NT2/D1 (cell line): ENCODE measurements around the gene SIL1.

Source experiments
- DNase-seq: peaks from one replicate; pipeline ENCODE4 v3.0.0-alpha.2; 2011; ENCODE audit warnings: low read depth, low spot score
- H3K27me3 ChIP-seq: 2 replicates; pipeline ENCODE4 v1.6.0; 2011; ENCODE audit warnings: mild to moderate bottlenecking; ENCODE audit not compliant: insufficient read length, insufficient read depth
- H3K36me3 ChIP-seq: 2 replicates; pipeline ENCODE4 v1.6.1; 2011; ENCODE audit warnings: mild to moderate bottlenecking, low read length, mixed read lengths; ENCODE audit not compliant: insufficient read depth, insufficient read length
- H3K4me1 ChIP-seq: 2 replicates; pipeline ENCODE4 v1.5.1; 2011; ENCODE audit not compliant: insufficient read depth, insufficient read length
- H3K4me3 ChIP-seq: 2 replicates; pipeline ENCODE4 v1.5.1; 2011; ENCODE audit warnings: low read depth; ENCODE audit not compliant: insufficient read length
- H3K9ac ChIP-seq: 2 replicates; pipeline ENCODE4 v1.6.0; 2011; ENCODE audit warnings: low read depth; ENCODE audit not compliant: insufficient read length
- H3K9me3 ChIP-seq: 2 replicates; pipeline ENCODE4 v1.5.1; 2011; ENCODE audit warnings: mild to moderate bottlenecking, low read length; ENCODE audit not compliant: insufficient read depth
- SUZ12 ChIP-seq: IDR thresholded peaks from 2 replicates; pipeline ENCODE4 v1.6.1; 2011; ENCODE audit not compliant: insufficient read length, insufficient read depth; ENCODE audit errors: extremely low read depth
- YY1 ChIP-seq: IDR thresholded peaks from 2 replicates; pipeline ENCODE4 v1.6.1; 2011; ENCODE audit not compliant: insufficient read length, insufficient read depth
- ZNF274 ChIP-seq: IDR thresholded peaks from 2 replicates; pipeline ENCODE4 v1.6.1; 2011; ENCODE audit warnings: mild to moderate bottlenecking, low read depth, low read length

SIL1 gene

GRCh38 chr5:139104577-139105276, 93.4 kb downstream of the SIL1 start:
- Histone ChIP-seq H3K36me3 (no peaks in the 10 kb centered on the region), H3K4me1 (peaks cover 5% of the 10 kb centered on the region), H3K9ac (no peak overlapping the region), H3K9me3 (no peaks in the 10 kb centered on the region), H3K4me3 (no peak overlapping the region), H3K27me3 (no peaks in the 10 kb centered on the region)
- TF ChIP-seq ZNF274 = no peak
- no peak for TF ChIP-seq SUZ12
- TF ChIP-seq YY1 = no peak
- no peak for DNase-seq

DNA sequence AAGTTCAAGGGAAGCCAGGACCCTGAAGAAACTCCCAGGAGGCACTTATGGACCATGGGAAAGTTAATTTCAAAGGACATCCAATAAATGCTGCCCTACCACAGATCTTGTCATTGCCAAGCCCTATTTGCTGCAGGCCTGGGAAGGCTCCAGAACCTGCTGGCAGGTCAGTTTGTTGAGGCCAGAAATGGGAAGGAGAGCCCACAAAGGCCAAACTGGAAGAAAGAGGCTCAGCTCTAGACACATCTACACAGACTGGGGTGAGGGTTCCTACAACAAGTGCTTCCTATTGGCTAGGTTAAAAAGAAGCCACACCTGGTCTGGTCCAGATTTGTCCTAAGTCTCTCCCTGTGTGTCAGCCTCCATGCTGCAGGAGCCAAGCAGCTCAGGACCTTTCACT, 94.4 kb downstream of the SIL1 start:
- DNase-seq = no peak
- Histone ChIP-seq H3K36me3 (no peaks in the 10 kb centered on the region), H3K4me1 (peaks cover 5% of the 10 kb centered on the region), H3K9me3 (no peaks in the 10 kb centered on the region), H3K27me3 (no peaks in the 10 kb centered on the region), H3K9ac (no peak overlapping the region), H3K4me3 (no peak overlapping the region)
- no peak for TF ChIP-seq ZNF274

- DNase-seq = no peak
- H3K9me3 ChIP-seq = no peaks in the 10 kb centered on the region
- no peaks in the 10 kb centered on the region for H3K36me3 ChIP-seq
- TF ChIP-seq YY1 (no peak), SUZ12 (no peak), ZNF274 (no peak)
- no peak overlapping the region for H3K4me3 ChIP-seq
- H3K4me1 ChIP-seq = peaks cover 5% of the 10 kb centered on the region
- no peaks in the 10 kb centered on the region for H3K27me3 ChIP-seq
- H3K9ac ChIP-seq = no peak overlapping the region
Measured at GRCh38 chr5:139100825-139101224, 97.3 kb downstream of the SIL1 start.

- no peak overlapping the region for H3K9ac ChIP-seq
- no peaks in the 10 kb centered on the region for H3K27me3 ChIP-seq
- no peak for TF ChIP-seq ZNF274
- TF ChIP-seq SUZ12 = no peak
- TF ChIP-seq YY1 = no peak
- no peaks in the 10 kb centered on the region for H3K36me3 ChIP-seq
- H3K9me3 ChIP-seq = no peaks in the 10 kb centered on the region
- no peak overlapping the region for H3K4me3 ChIP-seq
- H3K4me1 ChIP-seq = no peaks in the 10 kb centered on the region
- DNase-seq = no peak
Measured at GRCh38 chr5:139094154-139095131, 103.7 kb downstream of the SIL1 start.

DNA sequence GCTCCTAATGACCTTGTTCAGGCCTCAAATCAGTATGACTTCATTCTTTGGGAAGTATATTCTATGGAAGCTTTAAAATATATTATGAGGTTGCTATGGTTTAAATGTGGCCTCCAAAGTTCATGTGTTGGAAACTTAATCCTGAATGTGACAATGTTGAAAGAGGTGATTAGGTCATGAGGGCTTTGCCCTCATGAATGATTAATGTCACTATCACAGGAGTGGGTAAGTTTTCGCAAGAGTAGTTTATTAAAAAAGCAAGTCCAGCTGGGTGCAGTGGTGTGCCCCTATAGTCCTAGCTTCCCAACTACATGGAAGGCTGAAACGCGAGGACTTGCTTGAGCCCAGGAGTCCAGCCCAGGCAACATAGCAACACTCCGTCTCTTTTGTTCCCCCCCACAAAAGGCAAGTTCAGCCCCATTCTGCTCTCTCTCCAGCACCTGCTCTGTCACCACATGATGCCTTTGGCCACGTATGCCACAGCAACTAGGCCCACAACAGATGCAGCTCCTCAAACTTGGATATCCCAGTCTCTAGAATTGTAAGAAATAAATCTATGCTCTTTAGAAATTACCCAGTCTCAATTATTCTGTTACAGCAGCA, 105.3 kb downstream of the SIL1 start:
- no peak for TF ChIP-seq ZNF274
- TF ChIP-seq SUZ12 = no peak
- no peak for TF ChIP-seq YY1
- DNase-seq = no peak
- H3K27me3 ChIP-seq = no peaks in the 10 kb centered on the region

GRCh38 chr5:139091439-139092156, 106.6 kb downstream of the SIL1 start:
- Histone ChIP-seq H3K4me3 (no peak overlapping the region), H3K9me3 (no peaks in the 10 kb centered on the region), H3K9ac (no peak overlapping the region), H3K36me3 (no peaks in the 10 kb centered on the region), H3K4me1 (no peaks in the 10 kb centered on the region), H3K27me3 (no peaks in the 10 kb centered on the region)
- no peak for TF ChIP-seq SUZ12
- TF ChIP-seq YY1 = no peak
- TF ChIP-seq ZNF274 = no peak
- DNase-seq = no peak

More for the DNA sequence above, 105.3 kb downstream of the SIL1 start:
- no peak overlapping the region for H3K9ac ChIP-seq
- no peak overlapping the region for H3K4me3 ChIP-seq
- H3K9me3 ChIP-seq = no peaks in the 10 kb centered on the region
- H3K4me1 ChIP-seq = no peaks in the 10 kb centered on the region
- H3K36me3 ChIP-seq = no peaks in the 10 kb centered on the region

- no peaks in the 10 kb centered on the region for H3K9me3 ChIP-seq
- no peak overlapping the region for H3K9ac ChIP-seq
- H3K36me3 ChIP-seq = no peaks in the 10 kb centered on the region
- no peak overlapping the region for H3K4me3 ChIP-seq
- no peaks in the 10 kb centered on the region for H3K27me3 ChIP-seq
- H3K4me1 ChIP-seq = no peaks in the 10 kb centered on the region
- no peak for TF ChIP-seq ZNF274
- no peak for TF ChIP-seq YY1
- no peak for TF ChIP-seq SUZ12
- no peak for DNase-seq
Measured at GRCh38 chr5:139090581-139090980, 107.6 kb downstream of the SIL1 start.
